Panc1 (cell line): ENCODE data around the gene PROCR. TPM values are rescaled to one million over a fixed set of nuclear protein-coding genes. Genes with fewer than 3 reads are reported as not detected.

Source experiments
- ATAC-seq: fragments of 200-7000 bp; cut with Tn5 transposase; 2 replicates; pipeline ENCODE4 v1.9.1; 2020; ENCODE audit warnings: mild to moderate bottlenecking, moderate library complexity
- BruUV-seq: library from RNA; stranded (reverse); fragments of 400-500 nt; replicated peaks from 2 replicates; lab custom pipeline; 2021; lab: Mats Ljungman, UMichigan
- CTCF ChIA-PET: fragments of 300-600 bp; sonication (Branson Sonifier 250); formaldehyde crosslinking; loops from one replicate; lab custom pipeline; 2022; ENCODE audit warnings: antibody characterized with exemption; lab: Charles Lee
- POLR2A ChIA-PET: fragments of 300-600 bp; sonication (Branson Sonifier 250); formaldehyde crosslinking; loops from one replicate; lab custom pipeline; 2022; ENCODE audit warnings: antibody characterized with exemption; lab: Charles Lee
- DNase-seq: peaks from one replicate; pipeline ENCODE4 v3.0.0-alpha.2; 2010; ENCODE audit warnings: low read depth, low spot score
- H3K27ac ChIP-seq: 2 replicates; pipeline ENCODE4 v1.5.1; 2011; ENCODE audit warnings: mild to moderate bottlenecking, low read length, inconsistent platforms
- H3K27me3 ChIP-seq: fragments of 200-500 bp; sonication (Bioruptor generic); 2 replicates; pipeline ENCODE4 v1.6.0; 2014; ENCODE audit warnings: low read length, inconsistent platforms; ENCODE audit not compliant: control insufficient read depth, insufficient read depth
- H3K36me3 ChIP-seq: fragments of 200-500 bp; sonication (Bioruptor generic); 2 replicates; pipeline ENCODE4 v1.5.1; 2014; ENCODE audit warnings: inconsistent platforms, mild to moderate bottlenecking, low read length, moderate library complexity; ENCODE audit not compliant: control insufficient read depth, insufficient read depth
- H3K4me1 ChIP-seq: 2 replicates; pipeline ENCODE4 v1.5.1; 2011; ENCODE audit warnings: inconsistent platforms, mild to moderate bottlenecking, low read length, moderate library complexity; ENCODE audit not compliant: control insufficient read depth, insufficient read depth
- H3K4me3 ChIP-seq, 2 experiments: 2 replicates each; pipeline ENCODE4 v1.5.1; 2011 to 2012; ENCODE audit warnings: low read depth in 2 of 2, low read length in 2 of 2, mild to moderate bottlenecking in 2 of 2, inconsistent platforms in 1 of 2, moderate library complexity in 1 of 2
- H3K9me3 ChIP-seq: fragments of 200-500 bp; sonication (Bioruptor generic); 2 replicates; pipeline ENCODE4 v1.5.1; 2014; ENCODE audit warnings: low read depth, mild to moderate bottlenecking, inconsistent platforms, low read length, moderate library complexity; ENCODE audit not compliant: control insufficient read depth, insufficient read depth
- CTCF ChIP-seq: fragments of 450-650 bp; IDR thresholded peaks from 2 replicates; pipeline ENCODE4 v1.5.1; 2017; ENCODE audit warnings: mild to moderate bottlenecking
- POLR2AphosphoS5 ChIP-seq: IDR thresholded peaks from 2 replicates; pipeline ENCODE4 v1.6.1; 2012; ENCODE audit warnings: mild to moderate bottlenecking, low read depth, low read length, moderate library complexity
- REST ChIP-seq, 2 experiments: IDR thresholded peaks; 2 replicates each; pipeline ENCODE4 v1.6.1; 2011 to 2012; ENCODE audit warnings: low read depth in 2 of 2, control low read depth in 1 of 2, low read length in 1 of 2, mild to moderate bottlenecking in 1 of 2, moderate library complexity in 1 of 2; ENCODE audit not compliant: insufficient read depth in 1 of 2
- SIN3A ChIP-seq: IDR thresholded peaks from 2 replicates; pipeline ENCODE4 v1.6.1; 2012; ENCODE audit warnings: low read depth, mild to moderate bottlenecking, low read length, moderate library complexity, borderline replicate concordance; ENCODE audit not compliant: insufficient read depth
- TCF7L2 ChIP-seq: IDR thresholded peaks from 2 replicates; pipeline ENCODE4 v1.6.1; 2011; ENCODE audit warnings: mild to moderate bottlenecking, low read depth, low read length, inconsistent platforms
- in situ Hi-C: cut with HindIII; loops from 2 replicates; pipeline ENCODE4 v1.10.0; 2016; ENCODE audit warnings: low sequenced_read_pairs, low pct_unique_long_range_greater_than_20kb
- intact Hi-C: fragments of 100-400 bp; cut with micrococcal nuclease; formaldehyde crosslinking; loops from one replicate; pipeline ENCODE4 v1.10.0; 2022; ENCODE audit not compliant: unreplicated experiment
- total RNA-seq: library from RNA; stranded (reverse); gene quantifications from one replicate; pipeline ENCODE4 v1.2.1, GENCODE V29; 2021; ENCODE audit not compliant: unreplicated experiment

Gene PROCR
- total RNA-seq, 1 experiment from 2014 or later = 38.0 TPM

DNA sequence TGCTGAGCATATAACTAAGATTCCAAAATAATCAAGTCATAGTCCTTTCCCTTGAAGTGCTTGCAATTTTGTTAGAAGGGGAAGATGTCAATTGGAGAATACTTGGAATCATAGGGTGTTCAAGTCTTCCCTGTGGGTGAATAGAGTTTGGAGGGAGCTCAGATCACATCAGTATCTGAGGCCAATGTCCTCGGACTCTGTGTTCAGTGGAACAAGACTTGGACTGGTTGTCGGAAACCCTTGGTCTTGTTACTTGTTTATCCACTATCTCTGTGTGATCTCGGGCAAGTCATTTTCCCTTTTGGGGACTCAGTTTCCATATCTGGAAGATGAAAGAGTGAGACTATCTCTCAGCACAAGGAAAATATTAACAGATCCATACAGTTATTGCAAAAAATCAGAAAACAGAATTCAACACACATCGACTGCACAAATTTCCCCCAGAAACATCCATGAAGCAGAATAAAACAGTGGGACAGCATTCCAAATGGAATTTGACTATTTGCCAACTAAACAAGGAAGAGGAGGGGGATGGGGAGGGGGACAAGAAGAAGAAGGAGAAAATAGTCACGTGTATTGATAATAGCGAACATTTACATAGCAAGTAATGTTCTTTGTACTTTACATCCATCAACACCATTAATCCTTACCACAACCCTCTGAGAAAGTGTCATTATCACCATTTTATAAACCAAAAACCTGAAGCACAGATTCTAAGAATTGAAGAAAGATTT, 20.9 kb upstream of the PROCR start:
- CTCF ChIA-PET = interaction anchor here (0.6 kb wide), 1 partner anchor 45 kb away, joined by 9 read pairs; no protein-coding TSS in a partner anchor
- H3K27me3 ChIP-seq = no peaks in the 10 kb centered on the region
- no TSS peak for BruUV-seq
- H3K27ac ChIP-seq = no peak overlapping the region
- no peak for ATAC-seq
- peaks cover 2% of the 10 kb centered on the region; the same call in 1 of the 2 replicates for H3K4me1 ChIP-seq
- H3K9me3 ChIP-seq = no peaks in the 10 kb centered on the region
- DNase-seq = no peak
- TF ChIP-seq SIN3A (no peak), REST (IDR thresholded peaks at IDR 0.05; ENCODE audit: insufficient read depth in 1 of 2, low read depth in 2 of 2, low read length in 1 of 2) (no peak), POLR2AphosphoS5 (no peak), TCF7L2 (no peak), CTCF (no peak)
- intact Hi-C loops (no loop called here), in situ Hi-C loops (no loop called here)
- H3K4me3 ChIP-seq = no peak overlapping the region
- POLR2A ChIA-PET = no interaction called here
- peaks cover 5% of the 10 kb centered on the region; the same call in 1 of the 2 replicates for H3K36me3 ChIP-seq

GRCh38 chr20:35151736-35152135, 20.1 kb upstream of the PROCR start:
- no peaks in the 10 kb centered on the region for H3K27me3 ChIP-seq
- in situ Hi-C loops (no loop called here), intact Hi-C loops (no loop called here)
- no peak for DNase-seq
- ATAC-seq = no peak
- no TSS peak for BruUV-seq
- no peak overlapping the region for H3K27ac ChIP-seq
- TF ChIP-seq SIN3A (no peak), POLR2AphosphoS5 (no peak)
- H3K36me3 ChIP-seq = peaks cover 3% of the 10 kb centered on the region; the same call in 1 of the 2 replicates
- H3K4me1 ChIP-seq = no peaks in the 10 kb centered on the region; the same call in 1 of the 2 replicates
- H3K4me3 ChIP-seq = no peak overlapping the region
- POLR2A ChIA-PET = no interaction called here
- no peaks in the 10 kb centered on the region for H3K9me3 ChIP-seq
- CTCF ChIA-PET = interaction anchor here (0.6 kb wide), 1 partner anchor 44 kb away, joined by 9 read pairs; no protein-coding TSS in a partner anchor

- ChIA-PET CTCF (no interaction called here), POLR2A (no interaction called here)
- in situ Hi-C loops = no loop called here
- no peak for DNase-seq
- Histone ChIP-seq H3K4me1 (no peaks in the 10 kb centered on the region), H3K9me3 (no peaks in the 10 kb centered on the region), H3K27ac (no peak overlapping the region), H3K27me3 (no peaks in the 10 kb centered on the region), H3K4me3 (no peak overlapping the region), H3K36me3 (no peaks in the 10 kb centered on the region)
- BruUV-seq = no TSS peak
- ATAC-seq = no peak
- intact Hi-C loops = no loop called here
- no peak for TF ChIP-seq TCF7L2
- no peak for TF ChIP-seq REST (IDR thresholded peaks at IDR 0.05; ENCODE audit: insufficient read depth in 1 of 2, low read depth in 2 of 2, low read length in 1 of 2)
- no peak for TF ChIP-seq POLR2AphosphoS5
- TF ChIP-seq CTCF = no peak
- no peak for TF ChIP-seq SIN3A
Measured at GRCh38 chr20:35155936-35156335, 15.9 kb upstream of the PROCR start.
